Adrenal gland (tissue), 5 donors: ENCODE results near the gene EPN3.

Experiments
- POLR2A ChIP-seq, 2 donors: fragments of 450-650 bp; IDR thresholded peaks; one replicate each; pipeline ENCODE4 v1.6.1; 2017; ENCODE audit warnings: antibody characterized with exemption in 2 of 2, mild to moderate bottlenecking in 2 of 2, moderate library complexity in 1 of 2
- TF ChIP-seq, protein P1 (sequence below), 6 experiments: fragments of 450-650 bp in 4 of 6; fragments of 200-600 bp in 2 of 6; sonication (generic) in 1 of 6; IDR thresholded peaks; 1 replicate in 5 of 6; 2 replicates in 1 of 6; pipeline versions ENCODE4 v1.5.1 to v1.8.0; 2016 to 2021; ENCODE audit warnings: antibody characterized with exemption in 6 of 6, mild to moderate bottlenecking in 2 of 6, moderate library complexity in 1 of 6
- donor health status: DM: no; HTN: no; CAD: no.

- TF ChIP-seq, protein P1, sequence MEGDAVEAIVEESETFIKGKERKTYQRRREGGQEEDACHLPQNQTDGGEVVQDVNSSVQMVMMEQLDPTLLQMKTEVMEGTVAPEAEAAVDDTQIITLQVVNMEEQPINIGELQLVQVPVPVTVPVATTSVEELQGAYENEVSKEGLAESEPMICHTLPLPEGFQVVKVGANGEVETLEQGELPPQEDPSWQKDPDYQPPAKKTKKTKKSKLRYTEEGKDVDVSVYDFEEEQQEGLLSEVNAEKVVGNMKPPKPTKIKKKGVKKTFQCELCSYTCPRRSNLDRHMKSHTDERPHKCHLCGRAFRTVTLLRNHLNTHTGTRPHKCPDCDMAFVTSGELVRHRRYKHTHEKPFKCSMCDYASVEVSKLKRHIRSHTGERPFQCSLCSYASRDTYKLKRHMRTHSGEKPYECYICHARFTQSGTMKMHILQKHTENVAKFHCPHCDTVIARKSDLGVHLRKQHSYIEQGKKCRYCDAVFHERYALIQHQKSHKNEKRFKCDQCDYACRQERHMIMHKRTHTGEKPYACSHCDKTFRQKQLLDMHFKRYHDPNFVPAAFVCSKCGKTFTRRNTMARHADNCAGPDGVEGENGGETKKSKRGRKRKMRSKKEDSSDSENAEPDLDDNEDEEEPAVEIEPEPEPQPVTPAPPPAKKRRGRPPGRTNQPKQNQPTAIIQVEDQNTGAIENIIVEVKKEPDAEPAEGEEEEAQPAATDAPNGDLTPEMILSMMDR (IDR thresholded peaks at IDR 0.05) = no peak
- TF ChIP-seq POLR2A (IDR thresholded peaks at IDR 0.05) = no peak
These were observed 46.9 kb downstream of the EPN3 start for GRCh38 chr17:50579399-50579798.
